Stimulated activated naive CD8-positive, alpha-beta T cell treated with anti-CD3 and anti-CD28 coated beads, Interleukin-15, amount 100 ng/mL, for 72 hours (primary cell): ENCODE measurements around the gene KLF12.

ENCODE experiments used
- ATAC-seq: fragments of 150-1000 bp; cut with Tn5 transposase; 2 replicates; pipeline ENCODE4 v1.10.0; 2021; ENCODE audit warnings: mild to moderate bottlenecking, moderate library complexity
- DNase-seq, 2 donors: peaks; one replicate each; pipeline ENCODE4 v3.0.0; 2021 to 2022
- H3K27ac Mint-ChIP-seq, 2 donors: one replicate each; pipeline ENCODE4 v1.8.0; 2022; ENCODE audit warnings: mild to moderate bottlenecking in 2 of 2, mixed read lengths in 2 of 2, moderate library complexity in 2 of 2
- H3K27me3 Mint-ChIP-seq: one replicate; pipeline ENCODE4 v1.8.0; 2022; ENCODE audit warnings: mixed read lengths
- H3K4me1 Mint-ChIP-seq: one replicate; pipeline ENCODE4 v1.8.0; 2022; ENCODE audit warnings: mild to moderate bottlenecking, mixed read lengths
- H3K4me3 Mint-ChIP-seq, 2 donors: one replicate each; pipeline ENCODE4 v1.8.0; 2022; ENCODE audit warnings: mild to moderate bottlenecking in 2 of 2, mixed read lengths in 2 of 2, moderate library complexity in 1 of 2
- H3K9me3 Mint-ChIP-seq, 2 donors: one replicate each; pipeline ENCODE4 v1.8.0; 2022; ENCODE audit warnings: mixed read lengths in 2 of 2

KLF12 gene

GRCh38 chr13:74118328-74118727 lies 15.9 kb downstream of the KLF12 start:
- DNase-seq (no peak), ATAC-seq (no peak)
- no peaks in the 10 kb centered on the region for H3K27me3 Mint-ChIP-seq
- H3K4me1 Mint-ChIP-seq = peaks cover 67% of the 10 kb centered on the region
- peaks cover 23 to 24% of the 10 kb centered on the region in 2 donors for H3K9me3 Mint-ChIP-seq
- H3K27ac Mint-ChIP-seq = no peak overlapping the region
- H3K4me3 Mint-ChIP-seq = no peak overlapping the region

- peak; percentile 60 for ATAC-seq
- Mint-ChIP-seq H3K4me1 (peaks cover 68% of the 10 kb centered on the region), H3K27ac (peak overlapping the region in 1 of 2 donors; percentile 63)
These were observed 16.9 kb downstream of the KLF12 start for GRCh38 chr13:74117207-74117705.

GRCh38 chr13:74115133-74115532 lies 19.1 kb downstream of the KLF12 start:
- no peak overlapping the region for H3K4me3 Mint-ChIP-seq
- DNase-seq = no peak

More at GRCh38 chr13:74117207-74117705, 16.9 kb downstream of the KLF12 start:
- Mint-ChIP-seq H3K4me3 (peak overlapping the region in 1 of 2 donors; percentile 40), H3K9me3 (peaks cover 23 to 24% of the 10 kb centered on the region in 2 donors), H3K27me3 (no peaks in the 10 kb centered on the region)
- no peak for DNase-seq

GRCh38 chr13:74114641-74115040 lies 19.6 kb downstream of the KLF12 start:
- no peak for ATAC-seq
- Mint-ChIP-seq H3K27me3 (no peaks in the 10 kb centered on the region), H3K27ac (no peak overlapping the region), H3K9me3 (peaks cover 21 to 22% of the 10 kb centered on the region in 2 donors), H3K4me3 (no peak overlapping the region), H3K4me1 (peaks cover 70% of the 10 kb centered on the region)
- no peak for DNase-seq

More at GRCh38 chr13:74115133-74115532, 19.1 kb downstream of the KLF12 start:
- ATAC-seq = peak; percentile 73
- Mint-ChIP-seq H3K27me3 (no peaks in the 10 kb centered on the region), H3K9me3 (peaks cover 23 to 24% of the 10 kb centered on the region in 2 donors), H3K4me1 (peaks cover 65% of the 10 kb centered on the region), H3K27ac (peak overlapping the region in 1 of 2 donors; percentile 27)

GRCh38 chr13:74114202-74114601 lies 20.0 kb downstream of the KLF12 start:
- Mint-ChIP-seq H3K27me3 (no peaks in the 10 kb centered on the region), H3K4me1 (peaks cover 73% of the 10 kb centered on the region), H3K27ac (no peak overlapping the region)

GRCh38 chr13:74111901-74112824 lies 22.0 kb downstream of the KLF12 start:
- ATAC-seq = no peak
- no peak for DNase-seq
- H3K9me3 Mint-ChIP-seq = peaks cover 4 to 6% of the 10 kb centered on the region in 2 donors
- no peak overlapping the region for H3K27ac Mint-ChIP-seq
- peaks cover 70% of the 10 kb centered on the region for H3K4me1 Mint-ChIP-seq
- peak overlapping the region in 1 of 2 donors; percentile 24 for H3K4me3 Mint-ChIP-seq
- H3K27me3 Mint-ChIP-seq = no peaks in the 10 kb centered on the region

More at GRCh38 chr13:74114202-74114601, 20.0 kb downstream of the KLF12 start:
- Mint-ChIP-seq H3K4me3 (no peak overlapping the region), H3K9me3 (peaks cover 17 to 18% of the 10 kb centered on the region in 2 donors)
- peak; percentile 52 for ATAC-seq
- no peak for DNase-seq

GRCh38 chr13:74111399-74111798 lies 22.8 kb downstream of the KLF12 start:
- Mint-ChIP-seq H3K9me3 (peaks cover 4 to 6% of the 10 kb centered on the region in 2 donors), H3K27me3 (no peaks in the 10 kb centered on the region), H3K4me3 (no peak overlapping the region), H3K27ac (no peak overlapping the region), H3K4me1 (peaks cover 66% of the 10 kb centered on the region)
- DNase-seq = no peak
- ATAC-seq = no peak

GRCh38 chr13:74110053-74110452 lies 24.2 kb downstream of the KLF12 start:
- Mint-ChIP-seq H3K4me3 (no peak overlapping the region), H3K27me3 (no peaks in the 10 kb centered on the region), H3K4me1 (peaks cover 62% of the 10 kb centered on the region), H3K9me3 (peaks cover 0 to 6% of the 10 kb centered on the region in 2 donors), H3K27ac (no peak overlapping the region)
- DNase-seq = no peak
- ATAC-seq = no peak

- Mint-ChIP-seq H3K27ac (peak overlapping the region in 1 of 2 donors; percentile 41), H3K4me1 (peaks cover 48% of the 10 kb centered on the region), H3K27me3 (no peaks in the 10 kb centered on the region), H3K9me3 (peaks cover 0 to 6% of the 10 kb centered on the region in 2 donors), H3K4me3 (no peak overlapping the region)
- ATAC-seq = no peak
- no peak for DNase-seq
These were observed 26.6 kb downstream of the KLF12 start for GRCh38 chr13:74107598-74107997.

GRCh38 chr13:74105871-74106270 lies 28.3 kb downstream of the KLF12 start:
- ATAC-seq (no peak), DNase-seq (no peak)
- H3K9me3 Mint-ChIP-seq = peaks cover 0 to 6% of the 10 kb centered on the region in 2 donors
- H3K27me3 Mint-ChIP-seq = no peaks in the 10 kb centered on the region
- H3K4me3 Mint-ChIP-seq = no peak overlapping the region
- H3K4me1 Mint-ChIP-seq = peaks cover 56% of the 10 kb centered on the region
- no peak overlapping the region for H3K27ac Mint-ChIP-seq

- no peak for ATAC-seq
These were observed 29.4 kb downstream of the KLF12 start for GRCh38 chr13:74104661-74105275.

GRCh38 chr13:74103970-74104555 lies 30.1 kb downstream of the KLF12 start:
- Mint-ChIP-seq H3K4me1 (peaks cover 53% of the 10 kb centered on the region), H3K27me3 (no peaks in the 10 kb centered on the region), H3K27ac (no peak overlapping the region), H3K9me3 (peaks cover 0 to 6% of the 10 kb centered on the region in 2 donors), H3K4me3 (no peak overlapping the region)
- DNase-seq (no peak), ATAC-seq (no peak)

More at GRCh38 chr13:74104661-74105275, 29.4 kb downstream of the KLF12 start:
- peaks cover 50% of the 10 kb centered on the region for H3K4me1 Mint-ChIP-seq
- no peaks in the 10 kb centered on the region for H3K27me3 Mint-ChIP-seq
- H3K27ac Mint-ChIP-seq = no peak overlapping the region
- H3K9me3 Mint-ChIP-seq = peaks cover 0 to 6% of the 10 kb centered on the region in 2 donors
- H3K4me3 Mint-ChIP-seq = no peak overlapping the region
- DNase-seq = no peak

- Mint-ChIP-seq H3K4me1 (peaks cover 55% of the 10 kb centered on the region), H3K27ac (no peak overlapping the region), H3K9me3 (peaks cover 0 to 6% of the 10 kb centered on the region in 2 donors)
These were observed 31.0 kb downstream of the KLF12 start for GRCh38 chr13:74103196-74103595.

GRCh38 chr13:74102691-74103090 lies 31.5 kb downstream of the KLF12 start:
- no peak overlapping the region for H3K27ac Mint-ChIP-seq
- H3K4me3 Mint-ChIP-seq = no peak overlapping the region
- no peak for DNase-seq
- peaks cover 54% of the 10 kb centered on the region for H3K4me1 Mint-ChIP-seq
- peaks cover 0 to 6% of the 10 kb centered on the region in 2 donors for H3K9me3 Mint-ChIP-seq
- ATAC-seq = no peak
- H3K27me3 Mint-ChIP-seq = no peaks in the 10 kb centered on the region

More at GRCh38 chr13:74103196-74103595, 31.0 kb downstream of the KLF12 start:
- Mint-ChIP-seq H3K27me3 (no peaks in the 10 kb centered on the region), H3K4me3 (no peak overlapping the region)
- DNase-seq (no peak), ATAC-seq (no peak)

- Mint-ChIP-seq H3K4me3 (no peak overlapping the region), H3K27ac (no peak overlapping the region), H3K4me1 (peaks cover 60% of the 10 kb centered on the region), H3K9me3 (no peaks in the 10 kb centered on the region), H3K27me3 (no peaks in the 10 kb centered on the region)
- DNase-seq = no peak
- no peak for ATAC-seq
These were observed 32.8 kb downstream of the KLF12 start for GRCh38 chr13:74101436-74101835.
